Measurements from ENCODE around the gene BRI3.

DNA sequence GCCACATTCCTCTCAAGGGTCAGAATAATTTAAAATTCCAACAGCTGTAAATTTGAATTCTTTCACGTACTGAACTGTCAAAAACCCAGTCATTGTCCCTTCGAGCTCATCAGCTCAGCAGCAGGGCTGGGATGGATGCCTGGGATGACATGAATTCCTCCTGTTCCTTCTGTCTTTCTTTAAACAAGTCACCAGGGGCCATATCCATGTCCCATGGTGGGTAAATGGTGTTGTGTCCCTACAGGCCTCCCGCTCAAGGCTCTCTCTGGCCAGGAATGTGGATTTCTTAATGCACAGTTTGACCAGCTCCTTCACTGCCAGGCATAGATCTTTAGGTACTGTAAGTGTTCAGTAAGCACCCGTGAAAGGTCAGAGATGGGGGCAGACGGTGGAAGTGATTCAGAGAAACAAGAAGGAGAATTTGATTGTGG lies 15.6 kb upstream of the BRI3 start:
- TF ChIP-seq, protein P1, sequence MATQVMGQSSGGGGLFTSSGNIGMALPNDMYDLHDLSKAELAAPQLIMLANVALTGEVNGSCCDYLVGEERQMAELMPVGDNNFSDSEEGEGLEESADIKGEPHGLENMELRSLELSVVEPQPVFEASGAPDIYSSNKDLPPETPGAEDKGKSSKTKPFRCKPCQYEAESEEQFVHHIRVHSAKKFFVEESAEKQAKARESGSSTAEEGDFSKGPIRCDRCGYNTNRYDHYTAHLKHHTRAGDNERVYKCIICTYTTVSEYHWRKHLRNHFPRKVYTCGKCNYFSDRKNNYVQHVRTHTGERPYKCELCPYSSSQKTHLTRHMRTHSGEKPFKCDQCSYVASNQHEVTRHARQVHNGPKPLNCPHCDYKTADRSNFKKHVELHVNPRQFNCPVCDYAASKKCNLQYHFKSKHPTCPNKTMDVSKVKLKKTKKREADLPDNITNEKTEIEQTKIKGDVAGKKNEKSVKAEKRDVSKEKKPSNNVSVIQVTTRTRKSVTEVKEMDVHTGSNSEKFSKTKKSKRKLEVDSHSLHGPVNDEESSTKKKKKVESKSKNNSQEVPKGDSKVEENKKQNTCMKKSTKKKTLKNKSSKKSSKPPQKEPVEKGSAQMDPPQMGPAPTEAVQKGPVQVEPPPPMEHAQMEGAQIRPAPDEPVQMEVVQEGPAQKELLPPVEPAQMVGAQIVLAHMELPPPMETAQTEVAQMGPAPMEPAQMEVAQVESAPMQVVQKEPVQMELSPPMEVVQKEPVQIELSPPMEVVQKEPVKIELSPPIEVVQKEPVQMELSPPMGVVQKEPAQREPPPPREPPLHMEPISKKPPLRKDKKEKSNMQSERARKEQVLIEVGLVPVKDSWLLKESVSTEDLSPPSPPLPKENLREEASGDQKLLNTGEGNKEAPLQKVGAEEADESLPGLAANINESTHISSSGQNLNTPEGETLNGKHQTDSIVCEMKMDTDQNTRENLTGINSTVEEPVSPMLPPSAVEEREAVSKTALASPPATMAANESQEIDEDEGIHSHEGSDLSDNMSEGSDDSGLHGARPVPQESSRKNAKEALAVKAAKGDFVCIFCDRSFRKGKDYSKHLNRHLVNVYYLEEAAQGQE (IDR thresholded peaks at IDR 0.05; ENCODE audit: low read depth), result no peak
- TF ChIP-seq, protein P2, sequence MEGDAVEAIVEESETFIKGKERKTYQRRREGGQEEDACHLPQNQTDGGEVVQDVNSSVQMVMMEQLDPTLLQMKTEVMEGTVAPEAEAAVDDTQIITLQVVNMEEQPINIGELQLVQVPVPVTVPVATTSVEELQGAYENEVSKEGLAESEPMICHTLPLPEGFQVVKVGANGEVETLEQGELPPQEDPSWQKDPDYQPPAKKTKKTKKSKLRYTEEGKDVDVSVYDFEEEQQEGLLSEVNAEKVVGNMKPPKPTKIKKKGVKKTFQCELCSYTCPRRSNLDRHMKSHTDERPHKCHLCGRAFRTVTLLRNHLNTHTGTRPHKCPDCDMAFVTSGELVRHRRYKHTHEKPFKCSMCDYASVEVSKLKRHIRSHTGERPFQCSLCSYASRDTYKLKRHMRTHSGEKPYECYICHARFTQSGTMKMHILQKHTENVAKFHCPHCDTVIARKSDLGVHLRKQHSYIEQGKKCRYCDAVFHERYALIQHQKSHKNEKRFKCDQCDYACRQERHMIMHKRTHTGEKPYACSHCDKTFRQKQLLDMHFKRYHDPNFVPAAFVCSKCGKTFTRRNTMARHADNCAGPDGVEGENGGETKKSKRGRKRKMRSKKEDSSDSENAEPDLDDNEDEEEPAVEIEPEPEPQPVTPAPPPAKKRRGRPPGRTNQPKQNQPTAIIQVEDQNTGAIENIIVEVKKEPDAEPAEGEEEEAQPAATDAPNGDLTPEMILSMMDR (IDR thresholded peaks at IDR 0.05 in 2 of 3, conservative IDR thresholded peaks at IDR 0.05 in 1 of 3; ENCODE audit: borderline replicate concordance in 1 of 3, insufficient read depth in 1 of 3, low read depth in 2 of 3, low read length in 2 of 3), result no peak
- no peak for TF ChIP-seq JUND (IDR thresholded peaks at IDR 0.05)
- no peak for TF ChIP-seq EZH2 (IDR thresholded peaks at IDR 0.05)
- no peak for TF ChIP-seq ZNF274 (IDR thresholded peaks at IDR 0.05; ENCODE audit: low read depth, low read length)
- TF ChIP-seq YY1 (IDR thresholded peaks at IDR 0.05; ENCODE audit: extremely low read depth, insufficient replicate concordance, low read depth, low read length), result no peak
- TF ChIP-seq POLR2A (IDR thresholded peaks at IDR 0.05; ENCODE audit: borderline replicate concordance, extremely low read depth, insufficient read depth, insufficient read length), result no peak
- no peak for TF ChIP-seq POLR2AphosphoS5 (IDR thresholded peaks at IDR 0.05; ENCODE audit: low read depth, low read length)
- TF ChIP-seq EGR1 (IDR thresholded peaks at IDR 0.05; ENCODE audit: low read depth), result no peak
- TF ChIP-seq TCF7L2 (IDR thresholded peaks at IDR 0.05; ENCODE audit: borderline replicate concordance, extremely low read depth, insufficient read depth, insufficient read length), result no peak

Data from HCT116 (cell line).